8988T (cell line): ENCODE measurements around the gene SEC16A.

Source experiments
- DNase-seq: peaks from one replicate; pipeline ENCODE4 v3.0.0; 2011

SEC16A gene

GRCh38 chr9:136399176-136400037 is 83.4 kb downstream of the SEC16A start:
- no peak for DNase-seq

GRCh38 chr9:136398286-136398685 is 84.6 kb downstream of the SEC16A start:
- no peak for DNase-seq

- DNase-seq = no peak
Measured at GRCh38 chr9:136397643-136398042, 85.2 kb downstream of the SEC16A start.

- no peak for DNase-seq
Measured at GRCh38 chr9:136396219-136396515, 86.7 kb downstream of the SEC16A start.

- DNase-seq = no peak
Measured at GRCh38 chr9:136395345-136396218, 87.3 kb downstream of the SEC16A start.

GRCh38 chr9:136395020-136395340 is 87.9 kb downstream of the SEC16A start:
- DNase-seq = no peak

- no peak for DNase-seq
Measured at GRCh38 chr9:136394312-136395019, 88.4 kb downstream of the SEC16A start.

- no peak for DNase-seq
Measured at GRCh38 chr9:136393531-136393930, 89.3 kb downstream of the SEC16A start.

GRCh38 chr9:136392538-136393449 is 90.0 kb downstream of the SEC16A start:
- no peak for DNase-seq

GRCh38 chr9:136391737-136392537 is 90.9 kb downstream of the SEC16A start:
- no peak for DNase-seq
